GM12873 (cell line): Measurements from ENCODE around the gene NUDT22.

Source experiments
- TF ChIP-seq, protein P1 (sequence below): IDR thresholded peaks from 2 replicates; pipeline ENCODE4 v1.5.1; 2012; ENCODE audit warnings: low read depth, mild to moderate bottlenecking, moderate library complexity, low read length, control low read depth; ENCODE audit not compliant: insufficient read depth; ENCODE audit errors: missing control alignments

NUDT22 gene

DNA sequence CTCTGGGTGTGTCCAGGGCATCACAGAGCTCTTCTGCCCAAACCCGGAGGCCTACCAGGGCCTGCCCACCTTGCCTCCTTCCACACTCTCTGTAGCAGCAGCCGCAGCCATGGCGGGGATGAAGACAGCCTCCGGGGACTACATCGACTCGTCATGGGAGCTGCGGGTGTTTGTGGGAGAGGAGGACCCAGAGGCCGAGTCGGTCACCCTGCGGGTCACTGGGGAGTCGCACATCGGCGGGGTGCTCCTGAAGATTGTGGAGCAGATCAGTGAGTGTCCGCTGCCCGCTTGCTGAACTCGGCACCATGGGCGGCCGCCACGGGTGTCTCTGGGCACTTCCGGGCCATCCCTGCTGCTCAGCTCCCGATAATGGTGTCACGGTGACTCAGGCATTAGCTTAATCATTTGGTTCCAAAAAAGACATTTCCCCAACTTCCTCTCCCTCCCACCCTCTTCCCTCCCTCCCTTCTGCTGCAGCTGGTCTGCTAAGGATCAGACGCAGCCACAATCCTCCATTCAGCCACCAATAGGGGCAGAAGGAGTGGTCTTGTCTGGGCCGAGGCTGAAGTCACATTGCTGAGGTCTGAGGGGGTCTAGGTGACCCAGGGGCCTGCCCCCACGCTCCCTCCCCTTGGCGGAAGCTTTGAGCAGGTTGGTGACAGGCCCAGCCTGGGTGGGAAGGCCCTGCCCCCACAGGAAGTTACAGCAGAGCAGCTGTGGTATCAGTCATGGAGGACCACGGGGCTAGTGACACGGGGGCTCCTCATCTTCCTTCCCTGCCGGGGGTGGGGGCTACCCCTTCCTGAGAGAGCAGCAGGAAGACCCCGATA, 18.6 kb upstream of the NUDT22 start:
- TF ChIP-seq, protein P1, sequence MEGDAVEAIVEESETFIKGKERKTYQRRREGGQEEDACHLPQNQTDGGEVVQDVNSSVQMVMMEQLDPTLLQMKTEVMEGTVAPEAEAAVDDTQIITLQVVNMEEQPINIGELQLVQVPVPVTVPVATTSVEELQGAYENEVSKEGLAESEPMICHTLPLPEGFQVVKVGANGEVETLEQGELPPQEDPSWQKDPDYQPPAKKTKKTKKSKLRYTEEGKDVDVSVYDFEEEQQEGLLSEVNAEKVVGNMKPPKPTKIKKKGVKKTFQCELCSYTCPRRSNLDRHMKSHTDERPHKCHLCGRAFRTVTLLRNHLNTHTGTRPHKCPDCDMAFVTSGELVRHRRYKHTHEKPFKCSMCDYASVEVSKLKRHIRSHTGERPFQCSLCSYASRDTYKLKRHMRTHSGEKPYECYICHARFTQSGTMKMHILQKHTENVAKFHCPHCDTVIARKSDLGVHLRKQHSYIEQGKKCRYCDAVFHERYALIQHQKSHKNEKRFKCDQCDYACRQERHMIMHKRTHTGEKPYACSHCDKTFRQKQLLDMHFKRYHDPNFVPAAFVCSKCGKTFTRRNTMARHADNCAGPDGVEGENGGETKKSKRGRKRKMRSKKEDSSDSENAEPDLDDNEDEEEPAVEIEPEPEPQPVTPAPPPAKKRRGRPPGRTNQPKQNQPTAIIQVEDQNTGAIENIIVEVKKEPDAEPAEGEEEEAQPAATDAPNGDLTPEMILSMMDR, result no peak

DNA sequence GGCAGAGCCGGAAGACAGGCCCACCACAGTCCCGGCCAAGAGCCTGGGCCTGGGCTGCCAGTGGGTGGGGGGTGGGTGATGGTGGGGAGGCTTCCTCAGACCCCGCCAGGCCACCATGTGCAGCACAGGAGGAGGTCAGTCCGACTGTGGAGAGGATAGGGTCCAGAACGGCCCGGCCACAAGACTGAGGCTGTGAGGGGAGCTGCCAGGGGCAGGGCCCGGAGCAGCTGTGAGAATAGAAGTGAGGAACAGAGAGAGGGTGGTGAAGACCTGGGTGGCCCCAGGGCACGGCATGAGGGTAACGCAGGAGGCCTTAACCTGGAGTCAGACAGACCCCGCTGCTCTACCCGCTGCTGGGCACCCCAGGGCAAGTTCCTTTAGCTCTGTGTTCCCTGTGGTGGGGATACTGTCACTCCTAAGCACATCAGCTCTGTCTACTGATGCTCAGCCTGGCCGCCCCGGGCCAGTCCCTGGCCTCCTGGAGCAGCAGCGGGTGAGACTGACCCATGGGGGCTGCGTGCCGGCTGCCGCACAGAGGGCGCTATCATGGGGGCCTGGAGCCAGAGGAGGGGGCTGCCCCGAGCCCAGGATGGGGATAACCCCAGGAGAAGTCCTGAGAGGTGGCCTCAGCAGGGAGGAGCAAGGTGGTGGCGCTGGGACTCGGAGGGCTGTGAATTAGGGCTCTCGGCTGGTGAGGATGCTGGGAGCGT, 17.8 kb upstream of the NUDT22 start:
- TF ChIP-seq, protein P1, result no peak

DNA sequence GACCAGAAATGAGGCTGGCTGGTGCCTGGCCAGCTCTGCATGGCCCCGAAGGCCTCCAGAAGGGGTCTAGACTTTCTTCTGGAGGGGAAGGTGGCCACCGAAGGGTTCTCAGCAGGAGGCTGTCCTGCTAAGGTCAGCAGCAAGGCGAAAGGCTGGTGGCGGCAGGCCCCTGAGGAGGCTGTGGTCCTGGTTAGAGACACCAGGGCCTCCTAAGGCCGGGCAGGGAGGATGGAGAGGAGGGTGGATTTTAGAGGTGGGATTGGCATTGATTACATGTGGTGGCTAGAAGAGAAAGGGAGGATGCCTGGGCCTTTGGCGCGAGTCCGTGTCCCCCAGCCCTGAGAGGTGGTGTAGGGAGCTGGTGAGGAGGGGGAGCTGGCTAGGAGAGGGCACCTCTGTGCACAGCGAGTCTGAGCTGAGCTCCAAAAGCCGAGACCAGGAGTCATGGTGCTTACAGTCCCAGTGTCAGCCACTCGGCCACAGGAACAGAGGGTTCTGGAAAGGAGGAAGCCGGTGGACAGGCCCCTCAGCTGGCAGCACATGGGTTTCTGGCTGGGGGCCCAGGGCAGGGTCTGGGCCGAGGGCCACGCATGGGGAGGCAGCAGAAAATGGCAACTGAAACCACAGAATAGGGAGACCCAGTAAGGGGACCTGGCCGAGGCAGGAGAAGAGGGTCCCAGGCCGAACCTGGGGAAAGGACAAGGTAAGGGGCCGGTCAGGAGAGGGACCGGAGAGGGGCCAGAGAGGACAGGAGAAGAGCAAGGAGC, 17.1 kb upstream of the NUDT22 start:
- TF ChIP-seq, protein P1, result no peak

DNA sequence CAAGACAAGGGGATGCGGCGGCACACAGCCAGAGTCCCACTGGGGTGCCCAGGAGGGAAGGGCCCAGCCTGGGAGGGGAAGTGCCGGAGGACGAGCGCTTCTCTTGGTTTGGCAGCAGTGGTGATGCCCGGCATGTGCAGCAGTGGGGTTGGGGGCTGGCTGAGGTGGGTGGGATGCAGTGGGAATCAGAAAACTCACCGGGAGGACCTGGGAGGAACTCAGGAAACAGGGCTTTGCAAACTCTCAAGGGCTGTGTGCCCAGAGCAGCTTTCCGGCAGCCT, 16.6 kb upstream of the NUDT22 start:
- TF ChIP-seq, protein P1, result no peak

DNA sequence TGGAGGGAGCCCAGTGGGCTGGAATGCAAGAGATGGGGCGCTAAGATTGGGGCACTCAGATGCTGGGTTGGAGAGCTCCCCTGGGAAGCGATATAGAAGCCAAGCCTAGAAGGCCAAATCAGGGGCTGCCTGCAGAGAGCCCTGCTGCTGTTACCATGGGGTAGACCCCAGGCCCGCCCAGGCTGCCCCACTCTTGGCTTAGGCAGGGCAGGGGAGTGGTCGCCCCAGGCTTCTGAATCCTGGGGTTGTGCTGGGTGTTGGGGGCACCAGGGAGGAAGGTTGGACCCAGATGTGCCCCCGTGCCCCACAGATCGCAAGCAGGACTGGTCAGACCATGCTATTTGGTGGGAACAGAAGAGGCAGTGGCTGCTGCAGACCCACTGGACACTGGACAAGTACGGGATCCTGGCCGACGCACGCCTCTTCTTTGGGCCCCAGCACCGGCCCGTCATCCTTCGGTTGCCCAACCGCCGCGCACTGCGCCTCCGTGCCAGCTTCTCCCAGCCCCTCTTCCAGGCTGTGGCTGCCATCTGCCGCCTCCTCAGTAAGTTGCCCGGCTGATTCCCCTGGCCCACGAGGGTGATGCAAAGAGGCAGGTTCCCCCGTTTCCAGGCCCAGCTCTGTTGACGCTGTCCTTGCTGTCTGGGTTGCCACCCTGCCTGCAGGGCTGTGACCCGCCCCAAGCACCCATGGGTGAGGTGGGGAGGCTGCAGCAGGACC, 15.6 kb upstream of the NUDT22 start:
- TF ChIP-seq, protein P1, result no peak

DNA sequence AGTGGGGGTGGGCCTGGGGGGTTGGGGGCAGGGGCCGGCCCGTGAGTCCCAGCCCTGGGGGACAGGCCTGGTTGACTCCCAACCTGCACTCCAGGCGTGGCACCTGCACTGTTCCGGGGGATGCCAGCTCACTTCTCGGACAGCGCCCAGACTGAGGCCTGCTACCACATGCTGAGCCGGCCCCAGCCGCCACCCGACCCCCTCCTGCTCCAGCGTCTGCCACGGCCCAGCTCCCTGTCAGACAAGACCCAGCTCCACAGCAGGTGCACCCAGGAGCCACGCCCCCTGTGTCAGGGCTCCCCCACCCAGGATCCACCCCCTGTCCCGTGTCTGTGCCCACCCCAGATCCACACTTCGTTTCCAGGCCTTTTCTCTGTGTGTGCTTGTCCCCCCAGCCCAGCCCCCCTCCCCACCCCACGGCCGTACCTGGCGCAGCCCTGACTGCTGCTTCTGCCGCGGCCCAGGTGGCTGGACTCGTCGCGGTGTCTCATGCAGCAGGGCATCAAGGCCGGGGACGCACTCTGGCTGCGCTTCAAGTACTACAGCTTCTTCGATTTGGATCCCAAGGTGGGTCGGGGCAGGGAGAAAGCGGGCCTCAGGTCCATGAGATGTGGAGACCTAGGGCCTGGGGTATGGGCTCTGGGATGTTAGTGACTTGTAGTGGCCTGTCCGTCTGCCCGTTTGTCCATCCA, 14.7 kb upstream of the NUDT22 start:
- TF ChIP-seq, protein P1, result no peak
